ENCODE measurements around the gene OBSCN.
A peak's percentile ranks its signal among the peaks of the same experiment; 100 is the strongest.

The OBSCN gene, protein sequence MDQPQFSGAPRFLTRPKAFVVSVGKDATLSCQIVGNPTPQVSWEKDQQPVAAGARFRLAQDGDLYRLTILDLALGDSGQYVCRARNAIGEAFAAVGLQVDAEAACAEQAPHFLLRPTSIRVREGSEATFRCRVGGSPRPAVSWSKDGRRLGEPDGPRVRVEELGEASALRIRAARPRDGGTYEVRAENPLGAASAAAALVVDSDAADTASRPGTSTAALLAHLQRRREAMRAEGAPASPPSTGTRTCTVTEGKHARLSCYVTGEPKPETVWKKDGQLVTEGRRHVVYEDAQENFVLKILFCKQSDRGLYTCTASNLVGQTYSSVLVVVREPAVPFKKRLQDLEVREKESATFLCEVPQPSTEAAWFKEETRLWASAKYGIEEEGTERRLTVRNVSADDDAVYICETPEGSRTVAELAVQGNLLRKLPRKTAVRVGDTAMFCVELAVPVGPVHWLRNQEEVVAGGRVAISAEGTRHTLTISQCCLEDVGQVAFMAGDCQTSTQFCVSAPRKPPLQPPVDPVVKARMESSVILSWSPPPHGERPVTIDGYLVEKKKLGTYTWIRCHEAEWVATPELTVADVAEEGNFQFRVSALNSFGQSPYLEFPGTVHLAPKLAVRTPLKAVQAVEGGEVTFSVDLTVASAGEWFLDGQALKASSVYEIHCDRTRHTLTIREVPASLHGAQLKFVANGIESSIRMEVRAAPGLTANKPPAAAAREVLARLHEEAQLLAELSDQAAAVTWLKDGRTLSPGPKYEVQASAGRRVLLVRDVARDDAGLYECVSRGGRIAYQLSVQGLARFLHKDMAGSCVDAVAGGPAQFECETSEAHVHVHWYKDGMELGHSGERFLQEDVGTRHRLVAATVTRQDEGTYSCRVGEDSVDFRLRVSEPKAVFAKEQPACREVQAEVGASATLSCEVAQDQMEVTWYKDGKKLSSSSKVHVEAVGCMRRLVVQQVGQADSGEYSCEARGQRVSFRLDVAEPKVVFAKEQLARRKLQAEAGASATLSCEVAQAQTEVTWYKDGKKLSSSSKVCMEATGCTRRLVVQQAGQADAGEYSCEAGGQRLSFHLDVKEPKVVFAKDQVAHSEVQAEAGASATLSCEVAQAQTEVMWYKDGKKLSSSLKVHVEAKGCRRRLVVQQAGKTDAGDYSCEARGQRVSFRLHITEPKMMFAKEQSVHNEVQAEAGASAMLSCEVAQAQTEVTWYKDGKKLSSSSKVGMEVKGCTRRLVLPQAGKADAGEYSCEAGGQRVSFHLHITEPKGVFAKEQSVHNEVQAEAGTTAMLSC (N-terminal part only)

DNA sequence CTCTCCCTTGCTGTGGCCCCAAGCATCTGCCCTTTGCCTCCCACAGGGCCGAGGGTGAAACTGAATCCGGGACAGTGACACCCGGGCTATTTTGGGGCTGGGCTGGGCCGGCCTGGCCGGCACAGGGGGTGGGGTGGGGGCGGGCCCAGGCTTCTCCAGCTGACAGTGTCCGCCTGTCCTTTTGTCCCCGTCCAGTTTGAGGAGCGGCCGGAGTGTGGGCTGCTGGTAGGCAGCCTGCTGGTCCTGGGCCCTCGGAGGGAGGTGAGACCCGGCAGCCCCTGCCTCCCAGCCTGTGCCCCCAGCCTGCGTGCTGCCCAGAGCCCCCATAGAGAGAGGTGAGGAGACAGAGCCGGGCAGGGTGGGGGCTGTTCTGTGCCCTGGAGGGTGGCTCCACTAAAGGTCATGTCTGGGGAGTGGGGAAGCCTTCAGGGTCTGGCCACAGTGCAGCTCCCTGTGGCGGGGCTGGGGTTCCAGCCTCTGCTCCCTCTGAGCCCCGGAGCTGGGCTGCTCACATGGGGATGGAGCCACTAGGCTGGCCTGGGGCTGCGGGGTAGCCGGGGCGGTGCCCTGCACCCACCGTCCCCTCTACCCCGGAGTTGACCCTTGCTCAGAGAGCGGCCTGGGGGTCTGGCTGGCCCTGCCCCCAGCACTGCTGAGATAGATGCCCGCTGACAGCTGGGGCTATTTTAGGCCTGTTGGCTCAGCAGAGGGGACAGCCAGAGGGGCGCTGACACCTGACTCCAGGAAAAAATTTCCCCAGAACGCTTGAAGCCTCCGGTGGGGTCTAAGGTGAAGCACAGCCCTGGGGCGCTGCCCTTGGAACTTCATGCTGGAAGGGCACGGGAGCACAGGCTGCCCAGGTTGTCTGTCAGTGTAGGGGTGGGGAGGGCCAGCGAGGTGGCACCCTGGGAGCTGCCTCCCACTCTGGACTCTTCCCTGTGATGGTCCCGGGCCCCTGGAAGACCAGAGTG, at the start of gene OBSCN:
TSS of gene OBSCN (plus strand) at position 194 of the 971 bp plus-strand sequence. CDS start 3,740 bp downstream, outside the sequence.
- ATAC-seq = no peak

DNA sequence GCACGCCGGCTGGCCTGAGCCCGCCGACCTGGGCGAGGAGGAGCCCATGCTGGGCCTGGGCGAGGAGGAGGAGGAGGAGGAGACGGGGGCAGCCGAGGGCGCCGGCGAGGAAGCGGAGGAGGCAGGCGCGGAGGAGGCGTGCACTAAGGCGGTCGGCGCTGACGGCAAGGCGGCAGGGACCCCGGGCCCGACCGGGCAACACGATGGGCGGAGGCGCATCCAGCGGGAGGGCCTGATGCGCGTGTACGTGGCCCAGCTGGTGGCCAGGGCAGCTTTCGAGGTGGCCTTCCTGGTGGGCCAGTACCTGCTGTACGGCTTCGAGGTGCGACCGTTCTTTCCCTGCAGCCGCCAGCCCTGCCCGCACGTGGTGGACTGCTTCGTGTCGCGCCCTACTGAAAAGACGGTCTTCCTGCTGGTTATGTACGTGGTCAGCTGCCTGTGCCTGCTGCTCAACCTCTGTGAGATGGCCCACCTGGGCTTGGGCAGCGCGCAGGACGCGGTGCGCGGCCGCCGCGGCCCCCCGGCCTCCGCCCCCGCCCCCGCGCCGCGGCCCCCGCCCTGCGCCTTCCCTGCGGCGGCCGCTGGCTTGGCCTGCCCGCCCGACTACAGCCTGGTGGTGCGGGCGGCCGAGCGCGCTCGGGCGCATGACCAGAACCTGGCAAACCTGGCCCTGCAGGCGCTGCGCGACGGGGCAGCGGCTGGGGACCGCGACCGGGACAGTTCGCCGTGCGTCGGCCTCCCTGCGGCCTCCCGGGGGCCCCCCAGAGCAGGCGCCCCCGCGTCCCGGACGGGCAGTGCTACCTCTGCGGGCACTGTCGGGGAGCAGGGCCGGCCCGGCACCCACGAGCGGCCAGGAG, 49.5 kb upstream of the OBSCN start:
- ATAC-seq = no peak

DNA sequence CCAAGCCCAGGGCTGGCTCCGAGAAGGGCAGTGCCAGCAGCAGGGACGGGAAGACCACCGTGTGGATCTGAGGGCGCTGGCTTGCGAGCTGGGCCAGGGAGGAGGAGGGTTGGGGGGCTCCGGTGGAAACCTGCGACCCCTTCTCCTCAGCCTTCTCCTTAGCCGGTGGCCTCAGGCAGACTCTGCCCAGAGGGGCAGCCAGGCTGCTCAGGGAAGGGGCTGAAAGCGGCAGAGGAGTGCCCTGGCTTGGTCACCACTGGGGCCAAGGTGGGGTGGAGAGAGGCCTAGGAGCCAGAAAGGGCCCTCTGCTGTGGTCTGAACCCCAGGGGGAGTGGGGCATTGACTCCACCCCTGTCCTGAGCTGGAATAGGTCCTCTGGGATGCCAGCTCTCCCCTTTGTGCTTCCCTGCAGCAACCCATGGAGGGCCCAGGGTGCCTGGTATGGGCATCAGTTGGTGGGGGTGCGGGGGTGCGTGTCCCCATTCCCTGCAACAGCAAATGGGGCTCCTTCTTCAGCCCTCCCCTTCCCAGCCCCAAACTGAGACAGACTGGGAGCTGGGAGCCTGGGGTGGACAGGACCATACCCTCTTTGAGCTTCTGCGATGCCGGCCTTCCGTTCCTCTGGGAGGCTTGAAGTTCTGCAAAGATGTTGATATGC, 48.7 kb upstream of the OBSCN start:
- ATAC-seq = no peak

DNA sequence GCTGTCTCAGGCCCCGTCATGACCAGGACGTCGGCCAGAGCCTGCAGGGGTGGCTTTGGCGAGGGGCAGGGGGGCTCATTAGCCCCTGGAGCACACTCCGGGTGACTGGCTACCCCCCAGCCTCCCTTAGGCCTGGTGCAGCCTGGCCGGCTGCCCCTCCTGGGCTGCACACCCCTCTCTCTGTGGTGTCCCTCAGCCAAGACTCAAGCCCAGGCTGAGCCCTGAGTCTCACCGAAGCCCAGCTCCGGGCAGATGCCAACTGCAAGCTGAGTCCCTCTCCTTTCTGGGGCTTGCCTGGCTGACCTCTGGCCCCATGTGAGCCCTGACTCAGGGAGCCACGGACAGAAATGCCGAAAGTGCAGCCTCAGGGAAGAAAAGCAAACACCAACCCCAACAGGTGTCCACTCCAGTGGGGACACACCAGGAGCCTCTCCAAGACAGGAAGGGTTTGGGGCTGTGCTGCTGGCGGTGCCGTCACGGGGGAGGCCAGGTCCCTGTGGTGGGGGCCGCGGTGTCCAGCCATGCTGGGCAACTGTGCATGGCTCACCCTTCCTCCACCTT, 47.6 kb upstream of the OBSCN start:
- no peak for ATAC-seq

DNA sequence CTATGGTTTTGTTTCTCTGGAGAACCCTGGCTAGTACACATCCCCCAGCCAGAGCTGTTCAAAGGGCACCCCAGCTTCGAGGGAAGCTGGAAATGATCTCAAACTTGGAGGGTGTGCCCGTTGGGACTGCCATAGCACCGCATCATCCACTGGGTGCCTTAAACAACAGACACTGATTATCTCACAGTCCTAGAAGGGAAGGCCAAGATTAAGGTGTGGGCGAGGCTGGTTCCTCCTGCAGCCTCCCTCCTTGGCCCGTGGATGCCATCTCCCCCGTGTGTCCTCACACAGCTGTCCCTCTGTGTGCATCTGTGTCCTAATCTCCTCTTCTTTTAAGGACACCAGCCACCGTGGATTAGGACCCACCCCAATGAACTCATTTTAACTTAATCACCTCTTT, 46.5 kb upstream of the OBSCN start:
- no peak for ATAC-seq

DNA sequence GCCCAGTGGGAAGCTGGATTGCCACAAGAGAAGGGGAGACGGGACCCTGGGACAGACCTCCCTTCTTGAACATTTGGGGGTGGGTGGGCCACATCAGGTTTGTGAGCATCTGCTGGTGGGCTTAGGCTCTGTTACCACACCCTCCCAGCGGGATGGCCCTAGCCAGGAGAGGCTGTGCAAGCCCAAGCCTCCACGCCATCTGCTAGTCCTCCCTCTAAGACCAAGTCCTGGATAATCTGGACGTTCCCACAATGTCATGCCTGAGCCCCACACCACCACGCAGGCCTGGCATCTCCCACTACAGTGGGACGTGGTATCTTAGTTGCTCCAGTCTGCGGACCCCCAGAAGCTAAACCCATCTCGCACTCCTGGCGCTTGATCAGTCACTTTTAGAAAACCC, 46.0 kb upstream of the OBSCN start:
- no peak for ATAC-seq

DNA sequence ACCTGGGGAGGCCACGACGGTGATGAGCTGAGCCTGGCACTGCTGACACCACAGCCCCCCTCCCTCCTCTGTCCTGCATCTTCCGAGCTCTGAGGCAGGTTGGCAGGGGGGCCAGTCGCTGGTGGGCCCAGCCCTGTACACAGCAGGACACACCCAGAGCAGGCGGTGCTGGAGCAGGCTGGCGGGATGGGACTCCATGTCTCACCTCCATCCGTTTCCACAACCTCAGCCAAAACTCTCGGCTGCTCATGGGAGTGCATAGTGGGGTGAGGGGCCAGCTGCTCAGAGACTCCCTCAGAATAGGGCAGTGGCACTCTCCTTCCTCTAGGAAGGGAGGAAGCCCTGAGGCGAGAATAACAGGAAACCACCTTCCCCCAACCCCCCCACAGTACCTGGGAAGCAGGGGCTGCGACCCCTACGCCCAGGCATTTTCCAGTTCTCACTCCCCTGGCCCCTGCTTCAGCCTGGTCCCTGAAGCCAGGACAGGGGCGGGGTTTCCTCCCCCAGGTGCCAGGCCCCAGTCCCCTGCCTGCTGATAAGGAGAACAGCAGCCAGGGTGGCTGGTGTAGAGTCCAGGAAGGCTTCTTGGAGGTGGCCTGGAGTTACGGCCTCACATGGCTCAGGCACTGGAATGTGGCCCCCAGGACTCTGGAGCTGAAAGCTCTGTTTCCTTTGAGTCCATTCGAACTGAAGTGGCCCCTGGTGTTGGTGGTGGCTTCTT, 45.4 kb upstream of the OBSCN start:
- ATAC-seq = no peak

DNA sequence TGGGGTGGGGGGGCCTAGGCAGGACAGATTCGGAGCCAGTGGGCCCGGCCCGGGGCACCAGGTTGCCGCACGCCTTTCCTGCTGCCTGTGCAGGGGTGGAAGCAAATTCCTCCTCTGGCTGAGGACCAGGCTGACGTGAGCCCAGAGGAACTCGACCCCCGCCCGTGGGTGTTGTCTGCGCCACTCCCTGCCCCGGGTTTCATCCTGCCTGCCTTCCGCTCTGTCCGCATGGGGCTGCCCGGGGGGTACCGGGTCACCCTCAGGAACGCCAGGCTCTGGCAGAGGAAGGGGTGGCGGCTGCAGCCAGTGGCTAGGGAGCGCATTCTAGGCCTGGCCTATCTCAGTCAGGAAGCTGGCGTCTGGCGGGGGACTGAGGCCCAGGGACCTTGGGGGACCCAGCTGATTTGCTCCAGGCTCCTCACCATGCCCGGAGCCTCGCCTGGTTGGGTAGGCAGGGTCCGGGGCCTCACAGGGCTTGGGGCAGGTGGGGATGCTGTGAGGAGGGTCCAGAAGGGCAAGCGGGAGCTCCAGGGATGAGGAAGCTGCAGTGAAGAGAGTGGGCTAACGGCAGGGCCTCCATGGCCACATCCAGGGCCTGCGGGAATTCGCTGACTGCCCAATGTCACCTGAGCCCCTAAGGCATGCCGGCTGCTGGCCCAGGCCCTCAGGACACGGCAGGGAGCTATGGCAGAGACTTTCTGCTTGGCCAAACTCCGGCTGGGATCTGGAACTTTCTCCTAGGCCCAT, 44.7 kb upstream of the OBSCN start:
- ATAC-seq = no peak

DNA sequence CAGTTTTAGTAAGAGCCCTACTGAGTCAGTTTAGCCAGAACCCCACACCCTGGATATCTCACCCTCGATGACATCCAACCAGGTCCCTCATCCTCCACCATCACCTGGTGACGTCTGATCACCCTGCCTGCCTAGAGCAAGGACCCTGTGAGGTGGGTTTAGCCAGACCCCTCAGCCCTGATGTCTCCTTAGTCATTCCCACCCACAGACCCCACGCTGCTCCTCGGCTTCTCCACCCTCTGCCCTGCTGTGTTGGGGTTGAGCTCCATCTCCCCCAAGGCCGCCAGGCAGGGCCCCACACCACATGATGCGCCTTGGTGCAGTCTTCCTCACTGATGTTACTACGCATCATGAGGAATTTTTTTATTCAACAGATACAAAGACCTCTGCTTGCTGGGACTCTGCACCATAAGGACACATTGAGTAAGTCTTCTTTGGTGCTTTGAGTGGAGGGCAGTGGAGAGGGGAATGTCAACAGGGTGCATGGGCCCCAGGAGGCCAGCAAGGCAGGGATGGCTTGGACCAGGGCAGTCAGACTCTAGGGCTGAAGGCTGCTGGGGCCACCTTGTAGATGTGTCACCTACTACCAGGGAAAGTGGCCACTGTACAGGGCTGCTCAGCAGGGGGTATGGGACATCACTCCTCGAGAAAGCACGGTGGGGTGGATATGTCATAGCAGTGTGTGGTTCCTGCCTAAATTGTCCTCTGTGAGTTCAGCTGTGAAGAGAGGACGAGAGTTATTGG, 43.9 kb upstream of the OBSCN start:
- no peak for ATAC-seq

DNA sequence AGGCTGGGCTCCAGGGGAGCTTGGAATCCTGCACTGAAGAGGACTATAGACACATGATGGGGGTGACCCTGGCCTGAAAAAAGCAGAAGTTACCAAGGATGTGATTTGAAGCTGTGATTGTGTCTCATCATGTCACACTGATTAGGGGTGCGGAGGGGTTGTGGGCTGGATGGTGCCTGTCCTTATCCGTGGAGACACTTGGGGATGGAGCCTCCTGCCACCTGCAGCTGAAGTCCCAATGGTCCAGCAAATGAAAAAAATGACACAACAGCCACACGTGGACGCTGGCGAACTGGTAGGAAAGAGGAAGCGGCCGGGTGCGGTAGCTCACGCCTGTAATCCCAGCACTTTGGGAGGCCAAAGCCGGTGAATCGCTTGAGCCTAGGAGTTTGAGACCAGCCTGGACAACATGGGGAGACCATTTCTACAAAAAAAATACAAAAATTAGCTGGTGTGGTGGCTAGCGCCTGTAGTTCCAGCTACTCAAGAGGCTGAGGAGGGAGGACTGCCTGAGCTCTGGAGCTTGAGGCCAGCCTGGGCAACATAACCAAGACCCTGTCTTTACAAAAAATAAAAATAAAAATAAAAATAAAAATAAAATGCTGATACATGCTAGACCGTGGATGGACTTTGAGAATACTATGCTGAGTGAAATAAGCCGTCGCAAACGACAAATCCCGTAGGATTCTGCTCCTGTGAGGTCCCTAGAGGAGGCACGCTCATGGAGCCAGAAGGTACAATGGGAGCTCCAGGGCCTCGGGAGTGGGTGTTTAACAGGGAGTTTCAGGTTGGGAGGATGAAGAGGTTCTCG, 43.1 kb upstream of the OBSCN start:
- no peak for ATAC-seq

DNA sequence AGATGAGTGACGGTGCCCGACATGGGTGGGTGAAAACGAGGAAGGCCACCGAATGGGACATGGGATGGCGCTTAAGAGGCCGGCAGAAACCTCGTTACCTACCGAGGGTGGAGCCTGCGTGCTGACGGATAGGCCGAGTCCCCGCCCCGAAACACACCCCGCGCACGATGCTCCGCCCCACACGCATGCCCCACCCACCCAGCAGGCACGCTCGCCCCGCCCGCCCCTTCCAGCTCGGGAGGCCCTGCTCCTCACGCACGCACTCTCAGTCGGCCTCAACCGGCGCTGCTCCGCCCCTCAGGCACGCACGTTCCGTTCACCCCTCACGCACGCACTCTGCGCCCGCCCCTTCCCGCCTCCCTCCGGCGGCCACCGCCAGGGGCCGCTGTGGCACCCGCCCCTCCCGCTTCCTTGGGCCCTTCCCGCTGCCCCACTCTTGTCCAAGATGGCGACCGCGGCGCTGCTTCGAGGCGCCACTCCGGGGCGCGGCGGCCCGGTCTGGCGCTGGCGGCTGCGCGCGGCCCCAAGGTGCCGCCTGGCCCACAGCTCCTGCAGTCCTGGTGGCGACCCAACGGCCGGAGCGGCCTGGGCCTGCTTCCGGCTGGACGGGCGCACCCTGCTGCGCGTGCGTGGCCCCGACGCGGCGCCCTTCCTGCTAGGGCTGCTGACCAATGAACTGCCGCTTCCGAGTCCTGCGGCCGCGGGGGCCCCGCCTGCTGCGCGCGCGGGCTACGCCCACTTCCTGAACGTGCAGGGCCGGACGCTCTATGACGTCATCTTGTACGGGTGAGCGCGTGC, 42.3 kb upstream of the OBSCN start, which contains the start of gene IBA57:
TSS of gene IBA57 (plus strand) at position 433 of the 798 bp plus-strand sequence. CDS start at position 446, 13 bp downstream.
- peak; percentile 85 to 86 for ATAC-seq

DNA sequence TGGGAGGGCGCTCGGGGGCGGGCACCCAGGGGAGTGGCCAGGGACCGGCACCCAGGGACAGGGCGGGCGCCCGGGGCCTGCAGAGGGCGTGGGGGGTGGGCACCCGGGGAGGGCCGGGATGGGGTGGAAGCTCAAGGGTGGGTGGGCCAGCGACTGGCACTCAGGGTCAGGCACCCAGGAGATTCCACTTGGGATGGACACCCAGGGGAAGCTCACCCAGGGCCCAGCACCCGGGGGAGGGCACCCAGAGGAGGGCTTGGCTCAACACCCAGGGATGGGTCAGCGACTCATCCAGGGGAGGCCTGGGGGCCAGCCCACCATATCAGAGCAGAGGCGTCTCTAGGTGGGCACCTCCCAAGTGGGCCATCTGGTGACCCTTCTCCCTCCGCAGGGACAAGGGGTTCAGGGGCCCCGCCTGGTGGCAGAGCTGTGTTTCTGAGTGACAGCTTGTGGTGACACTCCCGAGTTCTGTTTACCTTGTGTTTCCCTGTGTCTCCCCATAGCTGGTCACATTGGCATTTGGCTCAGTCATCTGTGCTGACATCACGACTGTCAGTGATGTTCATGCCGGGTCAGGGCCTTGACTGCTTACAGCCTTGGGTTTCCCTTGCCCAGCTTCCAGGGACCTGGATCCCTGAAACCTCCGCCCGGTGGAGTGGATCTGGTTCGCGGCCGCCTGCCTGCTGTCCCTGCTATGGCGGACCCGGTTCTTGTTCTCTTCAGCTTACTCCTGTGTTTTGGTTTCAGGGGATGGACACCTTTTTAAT, 41.5 kb upstream of the OBSCN start:
- peak; percentile 1 for ATAC-seq

DNA sequence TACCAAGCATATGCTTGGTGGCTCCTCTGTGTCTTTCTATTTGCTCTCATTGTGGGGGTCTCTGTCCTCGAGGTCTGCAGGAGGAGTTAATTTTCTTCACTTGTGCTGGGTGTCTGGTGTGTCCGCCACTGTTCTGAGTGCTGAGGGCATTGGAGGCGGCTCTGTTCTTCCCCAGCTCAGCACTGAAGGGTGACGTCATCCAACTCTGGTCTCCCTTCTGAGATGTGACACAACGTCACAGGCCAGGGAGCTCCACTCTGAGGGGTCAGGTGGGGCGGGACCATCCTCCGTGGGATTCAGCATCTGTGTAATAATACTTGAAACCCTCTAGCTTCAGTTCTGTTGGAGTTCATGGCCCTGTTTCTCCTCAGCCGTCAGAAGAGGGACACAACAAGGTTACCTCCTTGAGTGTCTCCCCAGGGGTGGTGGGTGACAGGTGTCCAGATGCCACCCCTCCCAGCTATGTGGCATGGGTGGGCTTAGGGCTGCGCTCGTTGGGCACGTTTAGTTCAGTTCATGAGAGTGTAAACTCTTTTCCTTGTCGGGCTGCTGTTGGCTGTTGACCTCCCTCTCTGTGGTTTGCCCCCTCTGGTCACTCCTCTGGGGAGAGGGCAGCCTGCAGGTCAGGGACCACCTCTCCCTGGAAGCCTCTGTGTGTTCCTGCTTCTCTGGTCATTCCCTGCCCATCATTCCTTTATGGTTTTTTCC, 39.1 kb upstream of the OBSCN start:
- ATAC-seq = no peak

DNA sequence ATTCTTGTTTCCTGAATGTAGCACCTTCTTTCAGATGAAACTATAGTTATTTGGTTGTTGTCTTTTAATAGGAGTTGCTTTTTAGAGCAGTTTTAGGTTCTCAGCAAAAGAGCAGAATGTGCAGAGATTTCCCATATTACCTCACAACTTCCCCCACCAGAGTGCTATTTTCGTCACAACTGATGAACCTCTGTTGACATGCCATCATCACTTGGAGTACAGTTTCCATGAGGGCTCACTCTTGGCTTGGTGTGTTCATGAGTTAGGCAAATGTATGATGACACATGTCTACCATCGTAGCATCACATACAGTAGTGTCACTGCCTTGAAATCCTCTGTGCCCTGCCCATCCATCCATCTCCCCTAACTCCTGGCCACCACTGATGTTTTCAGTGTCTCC, 38.5 kb upstream of the OBSCN start:
- ATAC-seq = no peak
